GM19240 (cell line): ENCODE measurements around the gene VWA5A.

Experiments
- DNase-seq: peaks from one replicate; pipeline ENCODE4 v3.0.0; 2011; ENCODE audit warnings: low spot score; ENCODE audit not compliant: insufficient read length

VWA5A gene, protein sequence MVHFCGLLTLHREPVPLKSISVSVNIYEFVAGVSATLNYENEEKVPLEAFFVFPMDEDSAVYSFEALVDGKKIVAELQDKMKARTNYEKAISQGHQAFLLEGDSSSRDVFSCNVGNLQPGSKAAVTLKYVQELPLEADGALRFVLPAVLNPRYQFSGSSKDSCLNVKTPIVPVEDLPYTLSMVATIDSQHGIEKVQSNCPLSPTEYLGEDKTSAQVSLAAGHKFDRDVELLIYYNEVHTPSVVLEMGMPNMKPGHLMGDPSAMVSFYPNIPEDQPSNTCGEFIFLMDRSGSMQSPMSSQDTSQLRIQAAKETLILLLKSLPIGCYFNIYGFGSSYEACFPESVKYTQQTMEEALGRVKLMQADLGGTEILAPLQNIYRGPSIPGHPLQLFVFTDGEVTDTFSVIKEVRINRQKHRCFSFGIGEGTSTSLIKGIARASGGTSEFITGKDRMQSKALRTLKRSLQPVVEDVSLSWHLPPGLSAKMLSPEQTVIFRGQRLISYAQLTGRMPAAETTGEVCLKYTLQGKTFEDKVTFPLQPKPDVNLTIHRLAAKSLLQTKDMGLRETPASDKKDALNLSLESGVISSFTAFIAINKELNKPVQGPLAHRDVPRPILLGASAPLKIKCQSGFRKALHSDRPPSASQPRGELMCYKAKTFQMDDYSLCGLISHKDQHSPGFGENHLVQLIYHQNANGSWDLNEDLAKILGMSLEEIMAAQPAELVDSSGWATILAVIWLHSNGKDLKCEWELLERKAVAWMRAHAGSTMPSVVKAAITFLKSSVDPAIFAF

DNA sequence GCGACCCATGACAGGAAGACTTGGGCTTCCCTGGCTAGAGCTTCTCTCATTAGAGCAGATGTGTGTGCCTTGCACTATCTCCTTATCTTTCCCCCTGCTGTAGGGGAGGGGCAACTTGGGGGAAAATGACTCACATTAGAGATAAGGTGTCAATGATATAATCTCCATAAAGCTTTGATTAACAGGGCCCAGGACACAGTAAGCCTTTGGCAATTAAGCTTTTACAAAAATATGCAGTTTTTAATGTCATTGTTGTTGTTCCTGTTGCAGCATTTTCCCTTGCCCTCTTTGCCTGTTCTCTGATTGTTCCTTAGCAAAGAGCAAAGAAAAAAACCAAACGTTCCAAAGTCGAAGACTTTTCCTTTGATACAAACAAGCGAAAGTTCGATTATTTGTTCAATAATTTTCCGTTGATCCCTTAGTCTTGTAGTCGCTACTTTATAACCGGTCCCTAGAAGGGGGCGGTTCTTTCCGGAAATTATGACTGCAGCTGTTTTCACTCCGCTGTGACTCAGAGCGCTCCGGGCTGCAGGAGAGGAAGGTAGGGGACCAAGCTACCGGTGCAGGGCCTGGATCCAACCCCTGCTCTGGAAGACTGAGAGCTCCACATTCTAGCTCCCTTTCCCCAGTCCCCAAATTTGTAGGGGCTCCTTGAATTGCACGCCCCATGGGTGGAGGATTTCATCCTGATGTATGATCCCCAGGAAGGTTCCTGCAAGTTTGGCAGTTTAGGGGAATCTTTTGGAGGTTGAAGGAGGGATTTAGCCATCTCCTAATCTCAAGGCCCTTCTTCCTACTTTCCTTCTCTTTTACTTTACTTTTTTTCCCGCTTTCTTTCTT, at the start of gene VWA5A:
Gene VWA5A (plus strand): TSS at position 509 of the 840 bp plus-strand sequence. CDS start 2,062 bp downstream, outside the sequence.
- peak; percentile 56 for DNase-seq

DNA sequence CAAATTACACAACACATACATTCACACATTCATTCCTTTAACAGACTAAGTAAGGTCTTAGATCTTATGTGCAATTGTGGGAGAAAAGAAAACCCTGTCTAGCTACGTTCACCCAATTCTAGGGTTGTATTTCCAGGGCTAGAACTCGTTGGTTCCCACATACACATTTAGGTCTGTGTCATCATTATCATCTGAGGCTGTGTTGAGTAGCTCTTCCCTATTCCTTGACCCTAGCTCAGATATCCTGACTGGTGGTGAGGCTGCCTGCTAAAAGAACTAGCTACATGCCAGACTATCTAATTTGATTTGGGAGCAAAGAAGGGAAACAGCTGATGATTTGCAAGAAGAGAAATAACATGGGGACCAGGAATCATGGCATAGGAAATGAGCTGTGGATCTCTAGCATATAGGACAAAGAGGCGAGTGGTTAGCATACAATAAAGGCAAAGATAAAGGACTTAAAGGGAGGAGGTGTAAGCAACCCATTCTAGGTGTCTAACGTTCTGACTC, 46.6 kb upstream of the VWA5A start:
- DNase-seq = no peak

DNA sequence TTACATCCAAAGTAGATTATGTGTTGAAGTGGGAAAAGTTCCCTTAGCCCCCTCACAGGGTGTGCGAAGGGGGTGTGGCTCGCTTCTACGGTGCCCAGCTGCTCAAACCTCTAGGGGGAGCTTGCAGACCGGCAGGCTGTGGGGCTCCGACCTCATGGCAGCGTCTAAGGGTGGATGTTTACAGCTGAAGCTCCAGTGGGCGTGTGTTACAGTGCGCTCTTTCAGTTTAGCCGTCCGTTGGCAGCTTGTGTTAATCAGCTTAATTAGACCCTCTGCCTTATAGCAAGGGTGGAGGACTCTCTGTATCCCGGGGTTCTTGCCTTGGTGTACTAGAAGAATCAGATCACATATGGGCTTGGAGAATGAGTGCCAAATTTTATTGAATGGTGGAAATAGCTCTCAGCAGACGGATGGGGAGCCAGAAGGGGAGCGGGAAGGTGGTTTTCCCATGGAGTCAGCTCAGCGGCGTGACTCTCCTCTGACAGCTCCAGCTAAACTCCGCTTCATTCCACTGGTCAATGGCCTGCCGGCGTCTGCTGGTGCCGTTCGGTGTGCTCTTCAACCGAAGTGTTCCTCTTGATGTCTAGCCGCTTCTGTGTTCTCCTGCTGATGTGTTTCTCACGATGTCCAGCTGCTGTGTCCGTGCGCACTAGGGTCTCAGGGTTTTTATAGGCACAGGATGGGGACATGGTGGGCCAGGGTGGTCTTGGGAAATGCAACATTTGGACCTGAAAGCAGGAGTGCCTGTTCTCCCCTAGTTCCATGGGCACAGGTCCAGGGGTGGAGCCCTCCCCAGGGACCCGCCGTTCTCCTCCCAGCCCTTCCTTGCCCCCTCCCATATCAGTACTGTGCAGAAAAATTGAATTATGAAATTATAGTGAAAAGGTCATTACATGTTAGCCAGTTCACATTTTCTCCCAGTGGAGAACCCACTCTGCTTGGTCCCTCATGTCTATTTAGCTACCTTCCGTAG, 45.5 kb upstream of the VWA5A start:
- no peak for DNase-seq

DNA sequence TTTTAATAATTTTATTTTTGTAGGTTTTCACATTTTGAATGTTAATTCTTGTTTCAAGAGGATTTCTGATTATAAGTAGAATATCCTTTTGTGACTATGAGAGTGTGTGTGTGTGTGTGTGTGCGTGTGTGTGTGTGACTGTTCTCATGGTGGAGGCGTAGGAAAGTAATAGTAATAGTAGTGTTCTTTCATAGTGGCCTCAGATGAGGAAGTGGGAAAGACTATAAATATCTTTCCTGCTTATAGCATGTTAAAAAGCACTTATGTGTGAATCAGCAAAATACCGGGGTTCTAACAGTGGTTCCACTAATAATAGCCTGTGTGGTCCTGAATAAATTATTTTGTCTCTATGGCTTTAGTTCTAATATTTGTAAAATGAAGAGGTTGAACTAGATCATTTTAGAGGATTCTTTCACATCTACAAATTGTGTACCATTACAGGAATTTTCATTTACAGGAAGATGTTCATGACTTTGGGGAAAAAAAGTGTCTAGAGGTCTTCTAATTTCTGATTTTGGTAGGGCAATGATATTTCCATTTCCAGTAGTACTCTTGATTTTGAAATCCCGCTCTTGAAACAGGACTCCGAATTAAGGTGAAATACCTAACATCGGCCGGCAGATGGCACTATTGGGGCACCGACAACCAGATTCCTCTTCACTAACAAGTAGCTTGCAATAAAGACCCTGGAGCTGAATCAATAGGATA, 44.2 kb upstream of the VWA5A start:
- DNase-seq = no peak

GRCh38 chr11:124071623-124071948, 43.7 kb upstream of the VWA5A start:
- DNase-seq = no peak

- no peak for DNase-seq
Observed at GRCh38 chr11:124072147-124072546, 43.1 kb upstream of the VWA5A start.

- no peak for DNase-seq
Observed at GRCh38 chr11:124074554-124074953, 40.7 kb upstream of the VWA5A start.

- DNase-seq = no peak
Observed at GRCh38 chr11:124075492-124075840, 39.8 kb upstream of the VWA5A start.

DNA sequence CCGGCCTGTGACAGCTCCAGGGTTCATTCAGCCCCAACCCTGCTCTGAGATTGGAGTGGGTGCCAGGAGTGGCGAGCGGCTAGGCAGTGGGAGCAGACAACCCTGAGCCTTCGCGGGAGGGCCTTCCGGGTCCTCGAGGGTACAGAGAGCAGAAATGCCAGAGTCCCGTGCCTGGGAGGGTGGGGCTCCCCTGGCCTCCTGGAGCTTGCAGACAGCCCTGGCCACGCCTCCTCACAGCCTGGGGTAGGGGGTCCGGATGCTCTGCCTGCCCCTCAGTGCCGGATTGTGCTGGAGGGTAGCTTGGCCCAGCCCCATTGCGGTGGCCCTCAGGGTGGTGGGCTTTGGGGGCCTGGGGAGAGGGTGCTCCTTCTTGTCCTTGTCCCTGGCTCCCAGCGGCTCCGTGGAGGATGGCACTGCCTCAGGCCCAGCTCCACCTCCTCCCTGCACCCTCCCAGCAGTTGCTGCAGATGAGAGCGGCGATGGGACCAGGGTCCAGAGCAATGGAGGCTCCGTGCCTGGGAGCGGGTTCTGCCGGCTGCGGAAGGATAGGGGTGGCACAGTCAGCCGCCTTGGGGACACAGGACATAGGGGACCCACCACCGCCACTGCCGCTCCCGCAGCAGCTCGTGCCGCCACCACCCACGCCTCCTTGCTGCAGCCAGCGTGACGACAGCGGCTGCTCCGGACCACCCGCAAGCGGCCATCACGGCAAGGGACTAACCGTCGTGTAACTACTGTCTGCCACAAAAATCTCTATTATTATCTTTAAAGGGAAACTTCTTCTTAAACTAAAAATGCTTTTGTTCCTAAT, 39.2 kb upstream of the VWA5A start:
- no peak for DNase-seq

- no peak for DNase-seq
Observed at GRCh38 chr11:124077266-124077665, 38.0 kb upstream of the VWA5A start.

- DNase-seq = no peak
Observed at GRCh38 chr11:124078591-124078990, 36.7 kb upstream of the VWA5A start.

GRCh38 chr11:124079631-124080326, 35.5 kb upstream of the VWA5A start:
- DNase-seq = no peak

- no peak for DNase-seq
Observed at GRCh38 chr11:124080327-124081001, 34.8 kb upstream of the VWA5A start.

DNA sequence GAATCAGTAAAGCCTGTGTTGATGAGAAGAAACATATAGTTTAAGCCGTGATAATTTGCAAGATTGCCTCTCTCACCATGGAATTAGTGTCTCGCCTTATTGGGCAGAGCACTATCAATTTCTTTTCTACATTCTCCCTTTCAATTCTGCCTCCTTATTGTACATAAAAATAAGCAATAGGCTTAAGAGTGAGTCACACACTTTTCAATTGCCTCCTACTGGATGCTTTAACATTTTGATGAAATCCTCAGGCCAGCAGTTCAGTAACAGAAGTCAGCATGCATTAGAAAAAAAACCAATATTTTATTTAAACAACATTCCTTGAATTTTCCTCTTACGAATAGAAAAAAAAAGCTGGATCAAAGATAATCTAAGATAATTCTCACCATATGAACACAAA, 33.8 kb upstream of the VWA5A start:
- DNase-seq = no peak

DNA sequence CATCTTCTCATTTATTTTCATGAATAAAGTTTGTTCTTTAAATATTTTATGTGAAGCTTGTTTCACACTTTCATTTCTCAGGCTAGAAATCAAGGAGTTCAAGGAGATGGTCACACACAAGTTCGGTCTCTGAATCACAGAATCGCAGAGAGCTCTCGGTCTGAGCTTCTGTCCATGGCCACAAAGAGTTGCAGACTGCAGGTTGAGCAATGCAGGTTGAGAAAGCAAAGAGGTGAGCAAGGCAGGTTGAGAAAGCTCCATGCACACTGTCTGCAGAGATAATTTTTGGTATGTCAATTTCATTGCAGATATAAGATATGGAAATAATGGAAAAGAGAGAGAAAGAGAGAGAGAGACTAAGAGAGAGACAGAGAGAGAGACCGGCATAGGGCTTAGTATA, 32.9 kb upstream of the VWA5A start:
- no peak for DNase-seq

DNA sequence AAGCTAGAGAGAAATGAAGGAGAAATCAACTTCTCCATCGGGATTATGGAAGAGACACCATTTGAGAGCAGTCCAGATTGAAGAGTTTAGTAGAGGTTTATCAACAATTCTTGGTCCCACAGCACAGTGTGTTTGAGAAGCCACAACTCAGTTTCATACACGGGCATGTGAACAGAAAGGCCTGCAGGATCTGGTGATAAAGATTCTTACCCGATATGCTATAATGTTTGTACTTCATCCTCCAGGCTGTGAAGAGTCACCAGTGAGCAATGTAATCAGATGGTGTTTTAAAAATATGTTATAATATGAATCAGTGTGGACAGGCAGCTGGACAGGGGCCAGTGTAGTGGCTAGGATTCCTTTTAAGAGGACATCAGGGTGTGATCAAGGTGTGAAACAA, 29.7 kb upstream of the VWA5A start:
- no peak for DNase-seq

DNA sequence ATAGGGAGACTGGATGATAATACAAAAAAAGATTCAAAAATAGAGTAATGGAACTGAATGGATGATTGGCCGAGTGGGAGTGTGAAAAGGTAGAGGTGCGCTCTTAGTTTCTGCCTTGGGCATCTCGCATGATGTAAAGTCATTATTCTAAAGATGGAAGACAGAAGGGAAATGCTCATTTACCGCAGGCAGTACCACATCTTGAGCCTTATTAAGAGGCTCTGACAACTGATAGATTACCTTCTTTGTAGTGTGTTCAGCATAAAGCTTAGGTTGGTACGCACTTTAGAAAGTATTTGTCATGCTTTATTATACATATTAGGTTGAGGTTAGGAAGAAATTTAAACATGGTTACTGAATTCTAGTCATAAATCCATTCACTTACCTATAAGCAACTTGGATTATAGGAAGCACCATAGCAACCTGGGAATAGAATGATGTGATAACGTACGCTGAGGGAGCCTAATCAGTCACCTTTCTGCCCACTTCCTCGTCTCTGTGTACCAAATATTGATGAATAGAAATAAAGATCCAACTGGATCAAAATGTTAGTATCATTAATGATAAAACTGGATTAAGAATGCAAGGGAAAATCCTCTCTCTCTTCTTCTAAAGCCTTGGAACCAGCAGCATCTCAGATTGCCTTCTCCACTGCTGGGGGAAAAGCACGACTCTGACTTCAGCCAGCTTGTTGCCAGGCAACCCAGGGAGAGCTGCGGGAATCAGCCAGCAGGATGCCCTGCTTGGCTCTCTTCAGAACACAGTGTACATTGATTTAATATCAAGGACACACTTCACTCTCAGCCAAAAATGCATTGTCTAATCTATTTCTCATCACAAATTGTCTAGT, 29.0 kb upstream of the VWA5A start:
- no peak for DNase-seq
